GM23248 (cell line): Measurements from ENCODE around the gene MINDY3.
"Not testable (repeated sequence)": the region's sequence is repeated elsewhere in the genome, so short reads cannot be mapped to it uniquely, and the experiment has no call there.

ENCODE experiments used
- EZH2 ChIP-seq: fragments of 200-600 bp; sonication (generic); IDR thresholded peaks from 2 replicates; pipeline ENCODE4 v1.6.1; 2018; ENCODE audit warnings: antibody characterized with exemption, mild to moderate bottlenecking; ENCODE audit not compliant: insufficient read depth, poor library complexity, severe bottlenecking
- EZH2phosphoT487 ChIP-seq: fragments of 200-600 bp; sonication (generic); IDR thresholded peaks from 2 replicates; pipeline ENCODE4 v1.6.1; 2018; ENCODE audit warnings: antibody characterized with exemption, moderate library complexity, mild to moderate bottlenecking, low read depth; ENCODE audit not compliant: insufficient read depth

- not testable (repeated sequence) for TF ChIP-seq EZH2phosphoT487, EZH2
These were observed 12.3 kb upstream of the MINDY3 start for GRCh38 chr10:15872645-15873044.
